C4-2B (cell line): Measurements from ENCODE around the gene STK38L.

Experiments
- CTCF ChIP-seq: fragments of 450-650 bp; conservative IDR thresholded peaks from 2 replicates; pipeline ENCODE4 v1.5.1; 2017; ENCODE audit warnings: mild to moderate bottlenecking
- ZFX ChIP-seq: fragments of 450-650 bp; IDR thresholded peaks from 2 replicates; pipeline ENCODE4 v1.6.1; 2017

- TF ChIP-seq CTCF (no peak), ZFX (no peak)
Measured at GRCh38 chr12:27213304-27213703, 30.8 kb upstream of the STK38L start.
